GM12878 (cell line): ENCODE measurements around the gene DOLPP1. TPM values are rescaled to one million over a fixed set of nuclear protein-coding genes. Genes with fewer than 3 reads are reported as not detected.

Experiments
- ATAC-seq: fragments of 200-7000 bp; cut with Tn5 transposase; 3 replicates; pipeline ENCODE4 v1.9.1; 2020; ENCODE audit warnings: mild to moderate bottlenecking, moderate library complexity
- BruUV-seq: library from RNA; stranded (reverse); fragments of 400-500 nt; replicated peaks from 2 replicates; lab custom pipeline; 2021; lab: Mats Ljungman, UMichigan
- CTCF ChIA-PET: fragments of 300-600 bp; sonication (Branson Sonifier 250); formaldehyde crosslinking; extraction: SDS; loops from one replicate; lab custom pipeline; 2021; ENCODE audit warnings: inconsistent platforms; lab: Yijun Ruan, JAX
- POLR2A ChIA-PET: fragments of 350-600 bp; formaldehyde crosslinking; extraction: SDS; loops from one replicate; lab custom pipeline; 2021; ENCODE audit warnings: inconsistent platforms; lab: Charles Lee
- RAD21 ChIA-PET: fragments of 300-600 bp; sonication (Branson Sonifier 250); formaldehyde crosslinking; loops from one replicate; lab custom pipeline; 2023; ENCODE audit warnings: antibody characterized with exemption; ENCODE audit not compliant: unreplicated experiment; lab: Charles Lee
- SMC1A ChIA-PET: fragments of 300-600 bp; sonication (Branson Sonifier 250); formaldehyde crosslinking; loops from one replicate; lab custom pipeline; 2023; ENCODE audit not compliant: unreplicated experiment, uncharacterized antibody; lab: Charles Lee
- DNase-seq: peaks from one replicate; pipeline ENCODE4 v3.0.0-alpha.2; 2011; ENCODE audit warnings: low read depth, low spot score
- FAIRE-seq: peaks from 3 replicates; lab custom pipeline; 2011; peaks lifted over from hg19 to GRCh38; lab: Jason Lieb, UNC
- H2AFZ ChIP-seq: 2 replicates; pipeline ENCODE4 v1.6.0; 2011; ENCODE audit warnings: low read depth, low read length, control low read depth; ENCODE audit not compliant: control insufficient read depth
- H3K27ac ChIP-seq: 2 replicates; pipeline ENCODE4 v1.5.1; 2011; ENCODE audit warnings: control low read depth; ENCODE audit not compliant: control insufficient read depth, insufficient read depth
- H3K27me3 ChIP-seq, 2 experiments: replicated peaks in 1 of 2; 2 replicates each; pipeline versions ENCODE4 v1.6.0 to v1.6.1; 2011; ENCODE audit warnings: low read length in 1 of 2; ENCODE audit not compliant: control insufficient read depth in 2 of 2, insufficient read depth in 2 of 2
- H3K36me3 ChIP-seq, 2 experiments: 2 replicates each; pipeline ENCODE4 v1.5.1; 2011; ENCODE audit warnings: low read length in 1 of 2; ENCODE audit not compliant: control insufficient read depth in 2 of 2, insufficient read depth in 2 of 2
- H3K4me1 ChIP-seq: 2 replicates; pipeline ENCODE4 v1.6.1; 2011; ENCODE audit warnings: mild to moderate bottlenecking, low read length, moderate library complexity, mixed read lengths; ENCODE audit not compliant: control insufficient read depth, insufficient read depth
- H3K4me2 ChIP-seq: 2 replicates; pipeline ENCODE4 v1.6.0; 2011; ENCODE audit warnings: control low read depth; ENCODE audit not compliant: control insufficient read depth, insufficient read depth
- H3K4me3 ChIP-seq: fragments of 200-600 bp; sonication (generic); 2 replicates; pipeline ENCODE4 v1.5.1; 2016
- H3K79me2 ChIP-seq: 2 replicates; pipeline ENCODE4 v1.6.0; 2011; ENCODE audit warnings: low read length; ENCODE audit not compliant: control insufficient read depth, insufficient read depth
- H3K9ac ChIP-seq: 2 replicates; pipeline ENCODE4 v1.8.0; 2011; ENCODE audit warnings: low read length, control low read depth, mixed read lengths; ENCODE audit not compliant: control insufficient read depth, insufficient read depth
- H3K9me3 ChIP-seq: replicated peaks from 3 replicates; pipeline ENCODE4 v1.5.1; 2011; ENCODE audit warnings: mild to moderate bottlenecking, low read length; ENCODE audit not compliant: control insufficient read depth, insufficient read depth
- H4K20me1 ChIP-seq: 2 replicates; pipeline ENCODE4 v1.6.0; 2011; ENCODE audit not compliant: control insufficient read depth, insufficient read depth
- CUX1 ChIP-seq: IDR thresholded peaks from 2 replicates; pipeline ENCODE4 v1.6.1; 2012; ENCODE audit warnings: improper control_type of control experiment, low read depth, low read length; ENCODE audit not compliant: insufficient replicate concordance
- IRF3 ChIP-seq: fragments of 450-650 bp; IDR thresholded peaks from 2 replicates; pipeline ENCODE4 v1.6.1; 2014; ENCODE audit warnings: mild to moderate bottlenecking
- JUNB ChIP-seq: IDR thresholded peaks from 2 replicates; pipeline ENCODE4 v1.6.1; 2016; ENCODE audit warnings: antibody characterized with exemption, mild to moderate bottlenecking
- NBN ChIP-seq: fragments of 450-650 bp; IDR thresholded peaks from 2 replicates; pipeline ENCODE4 v1.6.1; 2016
- PBX3 ChIP-seq: IDR thresholded peaks from 2 replicates; pipeline ENCODE4 v1.6.1; 2011; ENCODE audit warnings: mild to moderate bottlenecking, low read depth, low read length, moderate library complexity; ENCODE audit not compliant: insufficient replicate concordance
- PML ChIP-seq: IDR thresholded peaks from 2 replicates; pipeline ENCODE4 v1.6.1; 2012; ENCODE audit warnings: low read length, inconsistent platforms
- SMAD5 ChIP-seq: IDR thresholded peaks from 2 replicates; pipeline ENCODE4 v1.6.1; 2016; ENCODE audit warnings: antibody characterized with exemption, low read depth
- WGBS: methylation state at CpG from one replicate; pipeline ENCODE4 v1.1.6; 2016; ENCODE audit warnings: low lambda C conversion rate; ENCODE audit not compliant: insufficient replicate concordance, insufficient coverage; ENCODE audit errors: missing lambda C conversion rate; 5-methylcytosine and 5-hydroxymethylcytosine counted together
- in situ Hi-C: fragments of 300-500 bp; cut with MboI; formaldehyde crosslinking; loops from 9 replicates; pipeline ENCODE4 v1.14.3; 2018; ENCODE audit warnings: mixed read lengths
- intact Hi-C: fragments of 100-400 bp; cut with micrococcal nuclease; formaldehyde crosslinking; loops from one replicate; pipeline ENCODE4 v1.14.2; 2022; ENCODE audit not compliant: unreplicated experiment
- polyA plus RNA-seq, 11 experiments: library from polyadenylated mRNA; depleted of rRNA in 4 of 11; unstranded in 6 of 11; stranded (reverse) in 5 of 11; fragments of >200 nt; fragmentation: Nextera tagmentation in 4 of 11; fragmentation: Illumina TruSeq in 1 of 11; extraction: Ambion mirVana in 4 of 11; extraction: Trizol in 1 of 11; gene quantifications; 1 replicate in 1 of 11; 2 replicates in 10 of 11; pipeline versions ENCODE4 v1.2.1 to v1.2.3, GENCODE V29; 2011 to 2016; ENCODE audit warnings: inconsistent platforms in 2 of 11, missing spikeins in 2 of 11, low read depth in 1 of 11
- total RNA-seq, 4 experiments: library from RNA; depleted of rRNA in 3 of 4; stranded (reverse); fragments of >200 nt in 3 of 4; fragmentation: Illumina TruSeq in 1 of 4; extraction: Trizol in 1 of 4; gene quantifications; 2 replicates each; pipeline versions ENCODE4 v1.2.1 to v1.2.3, GENCODE V29; 2013 to 2021

DOLPP1 gene
- total and polyA plus RNA-seq, 10 of the 15 experiments (the other 5 are each of a cell fraction or from before 2014, with no cell fraction given) = 0.76 to 19.9 (median 13.4) TPM

- no peaks in the 10 kb centered on the region for H3K4me1 ChIP-seq
- in situ Hi-C loops (no loop called here), intact Hi-C loops (no loop called here)
- POLR2A ChIA-PET = no interaction called here
- SMC1A ChIA-PET = no interaction called here
- CTCF ChIA-PET = no interaction called here
- H2AFZ ChIP-seq = no peak overlapping the region
- H3K4me2 ChIP-seq = no peak overlapping the region
- no peaks in the 10 kb centered on the region; a peak in 1 of 4 replicates for H3K27me3 ChIP-seq
- ATAC-seq (no peak), DNase-seq (no peak), FAIRE-seq (no peak)
- H4K20me1 ChIP-seq = no peaks in the 10 kb centered on the region
- no TSS peak for BruUV-seq
- no peaks in the 10 kb centered on the region; the same call in 2 of the 3 replicates for H3K9me3 ChIP-seq
- peaks cover 13% of the 10 kb centered on the region for H3K79me2 ChIP-seq
- no peak overlapping the region for H3K9ac ChIP-seq
- WGBS = 65% methylated on average over 13 of the region's 13 CpGs
- RAD21 ChIA-PET = no interaction called here
- H3K27ac ChIP-seq = no peak overlapping the region
- no peak for TF ChIP-seq JUNB
- no peak for TF ChIP-seq CUX1
- no peak for TF ChIP-seq PML
- no peak for TF ChIP-seq NBN
- TF ChIP-seq SMAD5 = no peak
- no peak for TF ChIP-seq IRF3
- no peak for TF ChIP-seq PBX3
- H3K4me3 ChIP-seq = no peak overlapping the region
- H3K36me3 ChIP-seq = no peaks in the 10 kb centered on the region
Observed at GRCh38 chr9:129107651-129108050, 26.7 kb downstream of the DOLPP1 start.
